LoVo (cell line): Measurements from ENCODE around the gene PCLO.

Experiments used
- DNase-seq: peaks from one replicate; pipeline ENCODE4 v3.0.0-alpha.2; 2016; ENCODE audit warnings: low spot score

The PCLO gene

GRCh38 chr7:83040484-83040883, 122.2 kb downstream of the PCLO start:
- no peak for DNase-seq

GRCh38 chr7:83038787-83039186, 123.9 kb downstream of the PCLO start:
- DNase-seq: no peak

GRCh38 chr7:83036721-83037380, 125.8 kb downstream of the PCLO start:
- DNase-seq: no peak

- DNase-seq: no peak
Observed at GRCh38 chr7:83036130-83036529, 126.6 kb downstream of the PCLO start.

GRCh38 chr7:83032195-83032594, 130.5 kb downstream of the PCLO start:
- no peak for DNase-seq

GRCh38 chr7:83023817-83024665, 138.6 kb downstream of the PCLO start:
- peak; percentile 12 for DNase-seq

GRCh38 chr7:83021032-83021431, 141.7 kb downstream of the PCLO start:
- no peak for DNase-seq

- DNase-seq: no peak
Observed at GRCh38 chr7:83020161-83020560, 142.5 kb downstream of the PCLO start.

- DNase-seq: no peak
Observed at GRCh38 chr7:83015916-83016315, 146.8 kb downstream of the PCLO start.

- no peak for DNase-seq
Observed at GRCh38 chr7:83014546-83014945, 148.1 kb downstream of the PCLO start.

GRCh38 chr7:83011954-83012353, 150.7 kb downstream of the PCLO start:
- no peak for DNase-seq

- DNase-seq: peak; percentile 9
Observed at GRCh38 chr7:83005410-83005809, 157.3 kb downstream of the PCLO start.

GRCh38 chr7:83001362-83002040, 161.2 kb downstream of the PCLO start:
- DNase-seq: no peak

GRCh38 chr7:82998436-82998835, 164.2 kb downstream of the PCLO start:
- no peak for DNase-seq

- DNase-seq: no peak
Observed at GRCh38 chr7:82985144-82985802, 177.4 kb downstream of the PCLO start.

GRCh38 chr7:82980130-82980788, 182.4 kb downstream of the PCLO start:
- DNase-seq: no peak

- no peak for DNase-seq
Observed at GRCh38 chr7:82975811-82976468, 186.7 kb downstream of the PCLO start.

- DNase-seq: no peak
Observed at GRCh38 chr7:82972135-82972534, 190.5 kb downstream of the PCLO start.

- DNase-seq: no peak
Observed at GRCh38 chr7:82965088-82966036, 197.3 kb downstream of the PCLO start.
